RWPE2 (cell line): Measurements from ENCODE around the gene SFXN1.

ENCODE experiments used
- ATAC-seq: fragments of 200-7000 bp; cut with Tn5 transposase; 3 replicates; pipeline ENCODE4 v1.9.1; 2021; ENCODE audit warnings: low read depth
- DNase-seq: peaks from one replicate; pipeline ENCODE4 v3.0.0-alpha.2; 2020; ENCODE audit warnings: low spot score
- H3K27ac ChIP-seq: fragments of 450-650 bp; 2 replicates; pipeline ENCODE4 v1.5.1; 2017; ENCODE audit warnings: mild to moderate bottlenecking; ENCODE audit not compliant: poor library complexity, severe bottlenecking
- H3K27me3 ChIP-seq: fragments of 250-450 bp; sonication (Bioruptor Pico); 2 replicates; pipeline ENCODE4 v1.5.1; 2021; ENCODE audit warnings: mild to moderate bottlenecking, moderate library complexity; ENCODE audit not compliant: insufficient read depth, poor library complexity, severe bottlenecking
- H3K36me3 ChIP-seq: fragments of 250-450 bp; sonication (Bioruptor Pico); 2 replicates; pipeline ENCODE4 v1.5.1; 2020; ENCODE audit warnings: low read depth, mild to moderate bottlenecking, moderate library complexity
- H3K4me1 ChIP-seq: fragments of 250-450 bp; sonication (Bioruptor Pico); 2 replicates; pipeline ENCODE4 v1.5.1; 2021; ENCODE audit warnings: mild to moderate bottlenecking, moderate library complexity; ENCODE audit not compliant: insufficient read depth, poor library complexity, severe bottlenecking
- H3K4me3 ChIP-seq: fragments of 250-450 bp; sonication (Bioruptor Pico); 2 replicates; pipeline ENCODE4 v1.5.1; 2021; ENCODE audit warnings: mild to moderate bottlenecking, moderate library complexity; ENCODE audit not compliant: severe bottlenecking
- H3K9me3 ChIP-seq: fragments of 250-450 bp; sonication (Bioruptor Pico); 2 replicates; pipeline ENCODE4 v1.5.1; 2021; ENCODE audit warnings: mild to moderate bottlenecking, moderate library complexity; ENCODE audit not compliant: severe bottlenecking
- TF ChIP-seq, protein P1 (sequence below): fragments of 450-650 bp; IDR thresholded peaks from one replicate; pipeline ENCODE4 v1.5.1; 2017; ENCODE audit warnings: mild to moderate bottlenecking, moderate library complexity; ENCODE audit not compliant: poor library complexity, severe bottlenecking

Gene SFXN1

DNA sequence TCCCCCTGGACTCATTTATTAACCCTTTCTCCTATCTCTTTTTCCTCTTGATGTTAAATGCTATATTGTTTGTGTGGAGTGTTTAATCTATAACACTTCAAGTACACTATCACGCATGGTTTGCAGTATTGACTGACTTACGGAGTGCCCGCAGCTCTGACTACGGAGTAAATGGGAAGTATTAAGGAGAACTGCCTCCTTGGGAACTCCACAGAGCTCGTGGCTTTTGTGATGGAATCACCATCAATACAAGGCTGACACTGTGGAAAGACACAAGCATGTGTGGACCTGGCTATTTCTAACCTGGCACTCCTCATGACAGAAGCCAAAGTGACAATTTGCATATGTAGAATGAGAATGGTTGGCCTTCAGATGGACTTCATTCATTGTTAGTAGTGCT, 66.2 kb downstream of the SFXN1 start:
- TF ChIP-seq, protein P1, sequence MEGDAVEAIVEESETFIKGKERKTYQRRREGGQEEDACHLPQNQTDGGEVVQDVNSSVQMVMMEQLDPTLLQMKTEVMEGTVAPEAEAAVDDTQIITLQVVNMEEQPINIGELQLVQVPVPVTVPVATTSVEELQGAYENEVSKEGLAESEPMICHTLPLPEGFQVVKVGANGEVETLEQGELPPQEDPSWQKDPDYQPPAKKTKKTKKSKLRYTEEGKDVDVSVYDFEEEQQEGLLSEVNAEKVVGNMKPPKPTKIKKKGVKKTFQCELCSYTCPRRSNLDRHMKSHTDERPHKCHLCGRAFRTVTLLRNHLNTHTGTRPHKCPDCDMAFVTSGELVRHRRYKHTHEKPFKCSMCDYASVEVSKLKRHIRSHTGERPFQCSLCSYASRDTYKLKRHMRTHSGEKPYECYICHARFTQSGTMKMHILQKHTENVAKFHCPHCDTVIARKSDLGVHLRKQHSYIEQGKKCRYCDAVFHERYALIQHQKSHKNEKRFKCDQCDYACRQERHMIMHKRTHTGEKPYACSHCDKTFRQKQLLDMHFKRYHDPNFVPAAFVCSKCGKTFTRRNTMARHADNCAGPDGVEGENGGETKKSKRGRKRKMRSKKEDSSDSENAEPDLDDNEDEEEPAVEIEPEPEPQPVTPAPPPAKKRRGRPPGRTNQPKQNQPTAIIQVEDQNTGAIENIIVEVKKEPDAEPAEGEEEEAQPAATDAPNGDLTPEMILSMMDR: no peak
- Histone ChIP-seq H3K4me3 (no peak overlapping the region), H3K4me1 (no peaks in the 10 kb centered on the region), H3K9me3 (no peaks in the 10 kb centered on the region), H3K36me3 (no peaks in the 10 kb centered on the region), H3K27me3 (peaks cover 26% of the 10 kb centered on the region), H3K27ac (no peak overlapping the region)
- DNase-seq: no peak
- no peak for ATAC-seq

DNA sequence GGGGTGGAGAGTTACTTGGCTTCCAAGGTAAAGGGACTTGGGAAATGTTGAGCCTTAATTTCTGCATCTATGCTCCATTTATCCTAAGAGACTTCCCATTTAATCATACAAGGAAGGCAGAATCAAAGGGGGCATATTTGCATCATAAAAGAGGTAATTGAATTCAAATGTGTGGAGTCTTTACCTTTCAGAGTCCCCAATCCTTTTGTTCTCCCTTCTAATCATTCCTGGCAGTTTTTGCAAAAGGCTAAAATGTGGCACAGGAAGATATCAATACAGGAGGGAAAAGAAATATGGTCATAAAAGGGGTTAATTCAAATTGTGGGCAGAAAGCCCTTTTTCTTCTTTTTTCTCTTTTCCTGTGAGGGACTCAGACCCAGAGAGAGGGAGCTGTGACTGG, 69.5 kb downstream of the SFXN1 start:
- Histone ChIP-seq H3K27me3 (peaks cover 41% of the 10 kb centered on the region), H3K27ac (no peak overlapping the region), H3K36me3 (no peaks in the 10 kb centered on the region), H3K4me1 (no peaks in the 10 kb centered on the region), H3K4me3 (no peak overlapping the region), H3K9me3 (no peaks in the 10 kb centered on the region)
- DNase-seq (no peak), ATAC-seq (no peak)
- TF ChIP-seq, protein P1: no peak

DNA sequence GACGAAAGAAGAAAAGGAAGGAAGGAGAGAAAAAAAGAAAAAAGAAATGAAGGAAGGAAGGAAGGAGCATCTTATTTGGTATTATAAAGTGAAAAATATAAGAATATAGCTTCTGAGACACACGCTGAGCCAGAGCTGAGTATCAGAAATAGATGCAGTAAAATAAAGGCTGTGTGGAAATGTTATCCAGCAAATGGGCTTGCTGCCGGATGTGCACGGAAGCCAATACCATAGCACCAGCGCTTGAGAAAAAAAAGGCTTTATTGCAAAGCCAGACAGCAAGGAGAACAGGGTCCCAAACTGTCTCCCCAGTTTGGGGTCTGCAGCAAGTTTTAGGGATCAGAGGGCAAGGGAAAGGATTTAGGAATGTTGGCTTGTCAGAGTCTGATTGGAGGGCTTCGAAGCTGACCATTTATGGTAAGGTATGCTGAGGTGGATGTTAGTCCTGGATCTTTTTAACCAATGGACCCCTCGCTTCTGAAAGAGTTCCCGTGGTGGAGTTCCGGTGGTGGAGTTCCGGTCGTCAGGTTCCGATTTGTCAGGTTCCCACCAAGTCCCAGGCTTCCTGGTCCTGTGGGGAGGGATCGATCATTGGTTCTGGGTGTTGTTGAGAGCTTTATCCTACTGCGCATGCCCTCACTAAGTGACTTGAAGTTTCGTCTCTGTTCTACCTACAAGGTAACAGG, 70.4 kb downstream of the SFXN1 start:
- ATAC-seq (no peak), DNase-seq (no peak)
- Histone ChIP-seq H3K36me3 (no peaks in the 10 kb centered on the region), H3K9me3 (no peaks in the 10 kb centered on the region), H3K27ac (no peak overlapping the region), H3K4me1 (no peaks in the 10 kb centered on the region), H3K4me3 (no peak overlapping the region), H3K27me3 (peaks cover 44% of the 10 kb centered on the region)
- TF ChIP-seq, protein P1: no peak

DNA sequence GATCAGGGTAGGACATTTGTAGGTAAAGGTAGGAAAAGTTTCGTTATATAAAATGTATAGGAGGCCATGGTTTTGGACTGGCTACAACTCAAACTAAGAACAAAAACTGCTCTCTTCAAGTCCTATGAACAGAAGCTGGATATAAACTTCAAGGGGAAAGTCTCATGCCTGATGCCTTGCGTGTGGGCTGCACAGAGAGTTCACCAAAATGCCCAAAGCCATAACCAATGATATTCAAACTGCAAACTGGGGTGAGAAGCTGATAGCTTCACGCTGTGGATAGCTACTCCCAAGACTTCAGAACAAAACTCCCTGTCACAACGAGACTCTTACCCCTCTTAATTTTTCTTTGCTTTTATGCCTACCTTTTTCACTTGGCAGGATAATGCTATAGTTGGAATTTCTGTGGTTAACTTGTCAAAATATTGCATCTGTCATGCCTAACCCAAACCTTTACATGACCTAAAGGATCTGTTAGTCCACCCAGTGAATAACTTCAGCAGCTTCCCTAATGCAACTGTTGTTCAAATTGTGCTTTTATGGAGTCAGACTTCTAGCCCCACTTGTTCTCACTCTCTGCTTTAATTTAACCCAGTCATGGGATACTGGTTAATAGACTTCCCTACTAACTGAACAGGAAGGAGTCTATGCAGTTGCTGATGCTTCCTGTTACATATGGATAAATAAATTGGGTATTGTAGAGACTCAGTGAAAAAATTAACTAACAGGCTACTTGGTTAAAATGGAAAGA, 71.9 kb downstream of the SFXN1 start:
- Histone ChIP-seq H3K27me3 (peaks cover 44% of the 10 kb centered on the region), H3K4me1 (no peaks in the 10 kb centered on the region), H3K9me3 (no peaks in the 10 kb centered on the region), H3K4me3 (no peak overlapping the region), H3K36me3 (no peaks in the 10 kb centered on the region), H3K27ac (no peak overlapping the region)
- TF ChIP-seq, protein P1: no peak
- ATAC-seq (no peak), DNase-seq (no peak)

DNA sequence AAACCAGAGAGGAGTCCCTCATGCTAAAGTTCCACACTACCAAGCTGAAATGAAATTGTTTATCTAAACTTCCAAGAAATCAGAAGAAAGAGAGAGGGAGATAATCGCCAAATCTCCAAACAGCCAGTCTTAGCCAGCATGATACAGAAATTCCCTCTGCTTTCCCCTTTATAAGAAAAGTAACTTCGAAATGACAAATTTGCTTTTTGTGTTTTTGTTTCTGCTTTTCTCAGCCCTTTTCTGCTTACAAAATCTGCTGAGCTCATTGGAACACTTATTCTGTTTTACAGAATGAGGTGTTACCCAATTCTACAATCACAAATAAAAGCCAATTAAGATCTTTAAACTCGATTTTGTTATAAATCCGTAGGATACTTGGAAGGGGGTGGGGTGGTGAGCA, 72.9 kb downstream of the SFXN1 start:
- TF ChIP-seq, protein P1: no peak
- no peaks in the 10 kb centered on the region for H3K9me3 ChIP-seq
- H3K4me1 ChIP-seq: no peaks in the 10 kb centered on the region
- no peaks in the 10 kb centered on the region for H3K36me3 ChIP-seq
- ATAC-seq (no peak), DNase-seq (no peak)
- no peak overlapping the region for H3K27ac ChIP-seq
- no peak overlapping the region for H3K4me3 ChIP-seq
- H3K27me3 ChIP-seq: peaks cover 41% of the 10 kb centered on the region
